GM23338 (cell line): ENCODE measurements around the gene MINDY1. TPM values are rescaled to one million over a fixed set of nuclear protein-coding genes. Genes with fewer than 3 reads are reported as not detected.
A peak's percentile ranks its signal among the peaks of the same experiment; 100 is the strongest.

ENCODE experiments used
- ATAC-seq: fragments of 200-7000 bp; cut with Tn5 transposase; 3 replicates; pipeline ENCODE4 v1.9.1; 2020
- DNase-seq: peaks from one replicate; pipeline ENCODE4 v3.0.0-alpha.2; 2015; ENCODE audit warnings: low spot score
- H2AFZ ChIP-seq: fragments of 200-600 bp; sonication (generic); 2 replicates; pipeline ENCODE4 v1.8.0; 2016; ENCODE audit warnings: antibody characterized with exemption, mild to moderate bottlenecking, moderate library complexity
- H3F3A ChIP-seq: fragments of 200-600 bp; sonication (generic); replicated peaks from 2 replicates; pipeline ENCODE4 v1.8.0; 2017; ENCODE audit warnings: antibody characterized with exemption, mixed run types, low read depth
- H3K27ac ChIP-seq: fragments of 200-600 bp; sonication (generic); 2 replicates; pipeline ENCODE4 v1.6.1; 2016; ENCODE audit warnings: low read depth
- H3K27me3 ChIP-seq: fragments of 200-600 bp; sonication (generic); 2 replicates; pipeline ENCODE4 v1.8.0; 2016; ENCODE audit warnings: mild to moderate bottlenecking, mixed run types, moderate library complexity; ENCODE audit not compliant: insufficient read depth
- H3K36me3 ChIP-seq: fragments of 200-600 bp; sonication (generic); 2 replicates; pipeline ENCODE4 v1.8.0; 2016; ENCODE audit warnings: mild to moderate bottlenecking; ENCODE audit not compliant: insufficient read depth
- H3K4me1 ChIP-seq: fragments of 200-600 bp; sonication (generic); 2 replicates; pipeline ENCODE4 v1.8.0; 2016; ENCODE audit warnings: mild to moderate bottlenecking, moderate library complexity; ENCODE audit not compliant: insufficient read depth
- H3K4me2 ChIP-seq: fragments of 200-600 bp; sonication (generic); 2 replicates; pipeline ENCODE4 v1.7.1; 2017; ENCODE audit warnings: mixed run types
- H3K4me3 ChIP-seq: fragments of 200-600 bp; sonication (generic); 2 replicates; pipeline ENCODE4 v1.6.1; 2016; ENCODE audit warnings: mixed run types
- H3K79me2 ChIP-seq: fragments of 200-600 bp; sonication (generic); replicated peaks from 2 replicates; pipeline ENCODE4 v1.8.0; 2017; ENCODE audit warnings: mild to moderate bottlenecking; ENCODE audit not compliant: insufficient read depth
- H3K9me2 ChIP-seq: fragments of 200-600 bp; sonication (generic); 2 replicates; pipeline ENCODE4 v1.8.0; 2017; ENCODE audit not compliant: insufficient read depth
- H4K20me1 ChIP-seq: fragments of 200-600 bp; sonication (generic); replicated peaks from 2 replicates; pipeline ENCODE4 v1.8.0; 2017; ENCODE audit warnings: mild to moderate bottlenecking; ENCODE audit not compliant: insufficient read depth
- H3K27ac Mint-ChIP-seq: 2 replicates; pipeline ENCODE4 v1.8.0; 2020; ENCODE audit warnings: inconsistent platforms, mild to moderate bottlenecking, moderate library complexity, mixed read lengths
- H3K27me3 Mint-ChIP-seq: 3 replicates; pipeline ENCODE4 v1.8.0; 2022; ENCODE audit warnings: low read depth, mild to moderate bottlenecking, moderate library complexity, mixed read lengths, inconsistent platforms; ENCODE audit not compliant: insufficient read depth, poor library complexity
- H3K36me3 Mint-ChIP-seq: 3 replicates; pipeline ENCODE4 v1.8.0; 2021; ENCODE audit warnings: low read depth, mild to moderate bottlenecking, inconsistent platforms, moderate library complexity, mixed read lengths
- H3K4me1 Mint-ChIP-seq: 3 replicates; pipeline ENCODE4 v1.8.0; 2020; ENCODE audit warnings: mild to moderate bottlenecking, inconsistent platforms, mixed read lengths
- H3K4me3 Mint-ChIP-seq: 3 replicates; pipeline ENCODE4 v1.8.0; 2021; ENCODE audit warnings: moderate library complexity, mild to moderate bottlenecking, inconsistent platforms, mixed read lengths
- H3K9me3 Mint-ChIP-seq: 3 replicates; pipeline ENCODE4 v1.8.0; 2020; ENCODE audit warnings: moderate library complexity, mild to moderate bottlenecking, inconsistent platforms, mixed read lengths
- CREB1 ChIP-seq: fragments of 250-450 bp; sonication (Bioruptor Pico); IDR thresholded peaks from 2 replicates; pipeline ENCODE4 v1.5.0; 2020; ENCODE audit warnings: low read depth, mild to moderate bottlenecking, moderate library complexity
- CTCF ChIP-seq, 2 experiments: fragments of 200-600 bp in 1 of 2; sonication (generic) in 1 of 2; conservative IDR thresholded peaks; 2 replicates each; pipeline versions ENCODE4 v1.5.1 to v1.6.1; 2016 to 2017; ENCODE audit warnings: antibody characterized with exemption in 2 of 2, low read depth in 2 of 2, mild to moderate bottlenecking in 2 of 2, moderate library complexity in 1 of 2
- EZH2phosphoT487 ChIP-seq: fragments of 200-600 bp; sonication (generic); IDR thresholded peaks from one replicate; pipeline ENCODE4 v1.8.1; 2018; ENCODE audit warnings: antibody characterized with exemption; ENCODE audit not compliant: unreplicated experiment
- JUNB ChIP-seq: IDR thresholded peaks from one replicate; pipeline ENCODE4 v1.6.1; 2016; ENCODE audit warnings: antibody characterized with exemption; ENCODE audit not compliant: unreplicated experiment
- NANOG ChIP-seq: IDR thresholded peaks from 2 replicates; pipeline ENCODE4 v1.6.1; 2016; ENCODE audit warnings: antibody characterized with exemption, borderline replicate concordance
- POLR2AphosphoS5 ChIP-seq: IDR thresholded peaks from 2 replicates; pipeline ENCODE4 v1.6.1; 2016; ENCODE audit warnings: antibody characterized with exemption, low read depth
- REST ChIP-seq: IDR thresholded peaks from one replicate; pipeline ENCODE4 v1.6.1; 2018; ENCODE audit warnings: antibody characterized with exemption; ENCODE audit not compliant: unreplicated experiment
- STAT1 ChIP-seq: IDR thresholded peaks from one replicate; pipeline ENCODE4 v1.6.1; 2016; ENCODE audit warnings: antibody characterized with exemption; ENCODE audit not compliant: unreplicated experiment
- ZNF114 ChIP-seq: fragments of 250-450 bp; sonication (Bioruptor Pico); IDR thresholded peaks from 2 replicates; pipeline ENCODE4 v1.5.0; 2020; ENCODE audit warnings: mild to moderate bottlenecking, moderate library complexity
- ZNF331 ChIP-seq: fragments of 250-450 bp; sonication (Bioruptor Pico); IDR thresholded peaks from 2 replicates; pipeline ENCODE4 v1.5.0; 2020; ENCODE audit warnings: low read depth, mild to moderate bottlenecking, moderate library complexity
- ZNF462 ChIP-seq: fragments of 250-450 bp; sonication (Bioruptor Pico); IDR thresholded peaks from 2 replicates; pipeline ENCODE4 v1.5.0; 2020; ENCODE audit warnings: mild to moderate bottlenecking, moderate library complexity
- polyA plus RNA-seq: library from polyadenylated mRNA; unstranded; fragments of >200 nt; fragmentation: Nextera tagmentation; extraction: Ambion mirVana; gene quantifications from 2 replicates; pipeline ENCODE4 v1.2.1, GENCODE V29; 2016
- total RNA-seq: library from RNA; depleted of rRNA; stranded (reverse); fragments of >200 nt; shearing (Covaris generic); gene quantifications from 2 replicates; pipeline ENCODE4 v1.2.3, GENCODE V29; 2014

The MINDY1 gene
- total and polyA plus RNA-seq, 2 experiments from 2014 or later, result 4.5 to 10.3 TPM

- TF ChIP-seq ZNF462, result no peak
- no peak for TF ChIP-seq NANOG
These were observed 29.7 kb upstream of the MINDY1 start, which contains the start of gene BNIPL (continued) for GRCh38 chr1:151036356-151036755.

- 0 out of 2 replicates have a peak, but pooled peaks cover 3% of the 10 kb centered on the region for H3K36me3 ChIP-seq
- Mint-ChIP-seq H3K27ac (0 out of 2 replicates have a peak overlapping the region, but pooled peaks have one; percentile 5), H3K27me3 (peaks cover 6% of the 10 kb centered on the region)
- no peak for TF ChIP-seq CTCF (conservative IDR thresholded peaks at IDR 0.05; ENCODE audit: low read depth in 2 of 2)
- TF ChIP-seq STAT1, result no peak
- no peak for TF ChIP-seq NANOG
- TF ChIP-seq ZNF331, result no peak
- no peak for TF ChIP-seq POLR2AphosphoS5
- no peak for TF ChIP-seq EZH2phosphoT487
- no peak for TF ChIP-seq REST
- TF ChIP-seq ZNF114 (CRISPR knock-in tag), result no peak
- TF ChIP-seq CREB1 (CRISPR knock-in tag), result no peak
- no peak for TF ChIP-seq JUNB
These were observed 28.5 kb upstream of the MINDY1 start for GRCh38 chr1:151035167-151035566.

More at GRCh38 chr1:151035167-151035566, 28.5 kb upstream of the MINDY1 start:
- H3K79me2 ChIP-seq, result no peaks in the 10 kb centered on the region
- peaks cover 19% of the 10 kb centered on the region for H3K4me1 ChIP-seq
- DNase-seq (no peak), ATAC-seq (no peak)
- H2AFZ ChIP-seq, result no peak overlapping the region
- H3K4me2 ChIP-seq, result no peak overlapping the region
- peaks cover 23% of the 10 kb centered on the region for H3K4me1 Mint-ChIP-seq
- no peak overlapping the region for H3K4me3 Mint-ChIP-seq
- H3K27me3 ChIP-seq, result no peaks in the 10 kb centered on the region
- no peaks in the 10 kb centered on the region for H3K9me3 Mint-ChIP-seq
- no peaks in the 10 kb centered on the region for H3K9me2 ChIP-seq
- H3K4me3 ChIP-seq, result no peak overlapping the region
- H4K20me1 ChIP-seq, result no peaks in the 10 kb centered on the region; the same call in 1 of the 2 replicates
- 0 out of 2 replicates have a peak overlapping the region, but pooled peaks have one; percentile 26 for H3K27ac ChIP-seq
- no peaks in the 10 kb centered on the region for H3F3A ChIP-seq
- H3K36me3 Mint-ChIP-seq, result peaks cover 21% of the 10 kb centered on the region
